HG02943 (cell line): ENCODE measurements around the gene TXK.

ENCODE experiments used
- ATAC-seq: cut with Tn5 transposase; IDR thresholded peaks from one replicate; pipeline ENCODE4 v1.9.1; 2021; ENCODE audit warnings: mild to moderate bottlenecking, low read depth, moderate library complexity; ENCODE audit not compliant: unreplicated experiment

Gene TXK

DNA sequence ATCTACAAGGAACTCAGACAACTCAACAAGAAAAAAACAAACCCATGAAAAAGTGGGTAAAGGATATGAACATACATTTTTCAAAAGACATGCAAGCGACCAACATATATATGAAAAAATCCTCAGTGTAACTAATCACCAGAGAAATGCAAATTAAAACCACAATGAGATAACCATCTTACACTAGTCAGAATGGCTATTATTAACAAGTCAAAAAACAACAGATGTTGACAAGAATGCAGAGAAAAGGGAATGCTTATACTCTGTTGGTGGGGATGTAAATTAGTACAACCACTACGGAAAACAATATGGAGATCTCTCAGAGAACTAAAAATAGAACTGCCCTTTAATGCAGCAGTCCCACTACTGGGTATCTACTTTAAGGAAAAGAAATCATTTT is 105.4 kb downstream of the TXK start:
- no peak for ATAC-seq

DNA sequence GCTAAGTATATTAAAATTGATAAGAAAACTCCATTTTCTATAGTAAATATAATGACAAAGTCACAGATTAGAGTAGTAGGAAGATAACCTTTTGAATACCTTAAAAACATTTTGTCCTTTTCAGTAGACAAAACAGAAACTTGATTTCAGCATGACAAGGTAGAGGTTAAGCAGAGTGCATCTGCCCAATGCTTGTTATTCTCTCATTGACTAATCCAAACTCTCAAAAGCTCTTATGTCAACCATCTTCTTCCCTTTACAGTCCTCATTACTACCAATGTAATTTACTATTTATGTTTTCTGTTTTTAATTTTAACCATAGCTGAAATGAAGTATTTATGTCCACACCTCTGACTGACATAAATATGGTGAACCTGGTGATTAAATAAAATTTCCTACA is 106.4 kb downstream of the TXK start:
- ATAC-seq = no peak

DNA sequence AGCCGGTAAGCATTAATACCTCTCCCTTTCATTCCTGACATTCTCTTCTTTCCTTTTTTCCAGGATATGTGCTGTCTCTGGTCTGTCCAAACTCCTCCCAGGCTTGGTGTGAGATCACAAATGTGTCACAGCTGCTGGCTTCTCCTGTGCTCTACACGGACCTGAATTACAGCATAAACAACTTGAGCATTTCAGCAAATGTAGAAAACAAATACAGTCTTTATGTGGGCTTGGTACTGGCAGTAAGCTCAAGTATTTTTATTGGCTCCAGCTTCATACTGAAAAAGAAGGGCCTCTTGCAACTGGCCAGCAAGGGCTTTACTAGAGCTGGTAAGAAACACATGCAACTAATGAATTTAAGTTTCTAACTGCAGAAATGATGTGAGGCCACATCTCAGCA is 109.0 kb downstream of the TXK start:
- no peak for ATAC-seq

DNA sequence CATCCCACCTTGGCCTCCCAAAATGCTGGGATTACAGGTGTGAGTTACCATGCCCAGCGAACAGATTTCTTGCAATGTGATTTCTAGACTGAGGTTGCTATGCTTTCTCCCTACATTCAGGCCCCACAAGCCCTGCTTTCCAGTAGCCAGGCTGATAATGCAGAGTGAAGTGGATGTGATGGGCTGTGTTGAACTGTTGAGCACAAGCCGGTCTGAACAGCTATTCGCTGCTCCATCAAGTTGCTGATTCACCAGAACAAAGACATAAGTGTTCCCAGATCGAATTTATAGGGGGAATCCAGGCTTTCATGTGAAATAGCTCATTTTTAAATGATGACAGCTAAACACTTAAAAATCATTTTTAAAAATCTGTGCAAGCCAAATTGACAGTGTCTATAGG is 109.5 kb downstream of the TXK start:
- ATAC-seq = no peak

DNA sequence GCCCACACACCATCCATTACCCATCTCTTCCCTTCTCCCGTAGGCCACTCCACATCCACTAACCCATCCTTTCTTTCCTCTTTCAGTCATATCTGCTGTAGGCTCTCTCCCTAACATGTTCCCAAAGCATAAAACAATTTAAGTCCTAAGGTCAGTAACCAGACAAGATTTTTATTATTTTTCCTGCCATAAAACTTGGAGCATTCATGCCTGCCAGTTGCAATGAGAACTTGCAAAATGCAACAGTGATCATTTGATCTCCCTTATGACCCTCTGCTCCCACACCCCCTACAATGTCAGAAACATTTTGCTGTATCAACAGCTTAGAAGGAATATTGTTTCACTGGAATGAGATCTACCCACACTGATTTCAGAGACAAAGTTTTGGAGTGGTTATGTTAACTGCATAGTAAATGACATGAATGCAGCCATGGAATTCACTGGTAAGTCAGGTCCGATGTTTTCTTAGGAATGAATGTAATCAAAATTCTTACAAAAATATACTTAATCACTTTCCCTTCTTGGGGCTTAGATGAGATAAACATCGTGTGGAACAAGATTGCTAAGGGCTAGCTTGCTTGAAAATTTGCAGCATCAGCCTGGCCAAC is 111.8 kb downstream of the TXK start:
- ATAC-seq = no peak

DNA sequence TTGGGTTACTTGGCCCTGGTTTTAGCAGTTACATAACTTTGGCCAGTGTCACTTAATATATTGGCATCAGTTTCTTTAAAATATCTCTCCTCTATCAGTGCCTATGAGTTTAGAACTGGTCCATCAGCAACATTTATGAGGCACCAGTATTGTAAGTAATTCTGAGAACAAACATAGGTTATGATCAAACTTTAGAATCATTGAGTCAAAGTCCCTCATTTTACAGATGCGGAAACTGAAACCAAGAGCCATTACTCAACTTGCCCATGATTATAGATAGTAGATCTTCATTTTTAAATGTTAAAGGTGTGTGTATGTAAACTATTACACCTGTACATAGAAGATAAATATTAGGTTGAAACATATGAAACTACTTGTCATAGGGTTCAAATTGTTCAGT is 113.0 kb downstream of the TXK start:
- ATAC-seq = no peak

DNA sequence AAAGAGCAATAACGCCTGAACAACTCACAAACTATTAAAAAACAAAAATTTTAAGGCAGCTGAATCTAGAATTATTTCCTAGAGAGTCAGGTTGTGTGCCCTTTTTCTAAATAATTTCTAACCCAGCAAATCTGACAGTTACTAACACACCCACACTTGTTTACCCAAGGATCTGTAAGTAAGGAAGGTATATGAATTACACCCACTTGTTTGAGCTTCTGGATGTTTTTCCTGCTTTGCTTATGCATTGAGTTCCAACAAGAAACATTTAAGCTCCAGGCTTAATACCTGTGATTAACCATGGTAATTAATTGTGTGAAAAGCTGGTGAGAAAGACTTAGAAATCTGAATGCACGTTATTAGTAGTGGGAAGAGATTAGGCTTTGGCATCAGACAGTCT is 115.9 kb downstream of the TXK start:
- no peak for ATAC-seq

DNA sequence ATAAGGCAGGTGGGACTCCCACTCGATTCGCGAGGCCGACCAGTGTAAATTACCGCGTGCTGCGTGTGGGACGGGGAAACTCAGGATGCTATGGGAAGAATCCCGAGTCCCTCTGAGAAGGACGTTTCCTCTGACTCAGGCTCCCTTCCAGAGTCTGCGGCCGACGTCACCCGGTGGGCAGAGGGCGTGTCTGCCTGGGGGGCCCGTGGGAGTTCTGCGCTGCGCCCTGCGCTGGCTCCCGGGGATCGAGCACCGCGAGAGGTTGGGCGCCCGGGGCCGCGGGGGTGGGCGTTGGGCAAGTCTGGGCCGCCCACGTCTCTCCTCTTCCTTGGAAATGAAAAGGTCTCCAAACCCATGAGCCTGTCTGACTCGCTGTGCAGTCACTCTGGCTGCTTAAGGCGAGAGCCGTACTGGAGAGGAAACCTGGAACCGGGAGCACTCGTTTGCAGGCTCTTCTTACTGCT is 116.9 kb downstream of the TXK start:
- no peak for ATAC-seq
